Fibroblast of lung (primary cell): Measurements from ENCODE around the gene SH3RF1.

Source experiments
- CTCF ChIP-seq, 2 donors: IDR thresholded peaks in 1 of 2; conservative IDR thresholded peaks in 1 of 2; 1 replicate in 1 of 2; 2 replicates in 1 of 2; pipeline ENCODE4 v1.5.1; 2011 to 2012; ENCODE audit warnings: low read length in 2 of 2, control low read depth in 1 of 2, inconsistent platforms in 1 of 2, low read depth in 1 of 2, mild to moderate bottlenecking in 1 of 2
- EZH2 ChIP-seq: IDR thresholded peaks from 2 replicates; pipeline ENCODE4 v1.5.1; 2012; ENCODE audit warnings: low read length, control low read depth, mild to moderate bottlenecking; ENCODE audit errors: missing control alignments

- TF ChIP-seq CTCF (conservative IDR thresholded peaks at IDR 0.05 in 1 of 2, IDR thresholded peaks at IDR 0.05 in 1 of 2; ENCODE audit: low read depth in 1 of 2, low read length in 2 of 2) = no peak
- TF ChIP-seq EZH2 = no peak
Observed at GRCh38 chr4:169059306-169060211, 211.2 kb downstream of the SH3RF1 start.
